RPMI7951 (cell line): ENCODE results near the gene GCNT1. TPM values are rescaled to one million over a fixed set of nuclear protein-coding genes. Genes with fewer than 3 reads are reported as not detected.
A peak's percentile ranks its signal among the peaks of the same experiment; 100 is the strongest.
"Not testable (repeated sequence)": the region's sequence is repeated elsewhere in the genome, so short reads cannot be mapped to it uniquely, and the experiment has no call there.

Experiments used
- DNase-seq: peaks from one replicate; pipeline ENCODE4 v3.0.0-alpha.2; 2012; ENCODE audit warnings: low read depth
- total RNA-seq: library from RNA; depleted of rRNA; stranded (reverse); fragments of >200 nt; shearing (Covaris generic); gene quantifications from 2 replicates; pipeline ENCODE4 v1.2.3, GENCODE V29; 2014

Gene GCNT1
- total RNA-seq, 1 experiment from 2014 or later: 1.2 TPM

DNA sequence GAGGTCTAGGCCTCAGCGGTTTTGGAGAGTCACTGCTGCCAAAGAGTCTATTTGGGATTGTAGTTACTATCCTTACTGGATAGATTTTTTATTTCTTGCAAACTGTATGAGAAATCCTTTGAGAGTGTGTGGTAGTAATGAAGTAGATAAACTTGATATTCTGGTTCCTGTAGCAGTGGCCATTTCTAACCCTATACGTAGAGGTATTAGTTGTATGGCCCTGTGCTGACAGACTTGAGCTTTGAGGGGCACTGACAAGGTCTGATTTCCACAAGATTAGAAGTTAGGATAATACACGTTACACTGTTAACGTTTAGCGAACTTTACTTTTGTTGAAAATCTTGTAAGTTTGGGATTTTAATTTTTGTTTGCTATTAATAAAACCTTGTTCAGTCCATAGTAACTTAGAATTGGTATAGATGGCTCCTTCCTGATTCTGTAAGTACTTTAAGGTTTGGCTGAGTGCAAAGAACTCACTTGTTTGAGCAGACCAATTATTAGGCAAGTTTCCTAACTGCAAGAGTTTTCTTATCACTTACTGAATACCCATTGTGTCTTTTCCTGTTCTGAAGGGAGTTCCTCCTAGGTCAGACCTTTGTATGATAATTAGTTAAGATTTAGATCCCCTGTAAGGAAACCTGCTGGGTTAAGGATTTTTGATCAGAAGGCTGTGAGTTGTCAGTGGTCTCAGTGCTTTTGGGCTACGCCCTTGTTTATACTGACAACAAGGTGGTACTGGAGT is 31.4 kb downstream of the GCNT1 start:
- no peak for DNase-seq

DNA sequence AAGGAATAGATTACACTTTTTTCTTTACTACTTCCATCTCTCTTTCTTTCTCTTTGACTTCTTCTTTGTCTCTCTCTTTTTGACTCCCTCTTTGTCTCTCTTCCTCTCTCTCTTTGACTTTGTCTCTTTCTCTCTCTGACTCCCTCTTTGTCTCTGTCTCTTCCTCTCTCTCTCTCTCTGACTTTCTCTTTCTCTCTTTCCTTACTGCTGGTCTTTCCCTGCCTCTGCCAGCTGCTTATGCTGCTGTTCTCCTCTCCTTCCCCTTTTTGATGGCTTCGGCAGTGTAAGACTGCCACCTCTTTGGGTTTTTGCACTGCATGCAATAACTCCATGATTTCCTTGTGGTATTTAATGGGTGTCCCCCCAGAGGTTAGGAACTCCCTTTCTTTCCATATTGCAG is 32.1 kb downstream of the GCNT1 start:
- not testable (repeated sequence) for DNase-seq

- DNase-seq: not testable (repeated sequence)
These were observed 34.5 kb downstream of the GCNT1 start for GRCh38 chr9:76493496-76493895.

DNA sequence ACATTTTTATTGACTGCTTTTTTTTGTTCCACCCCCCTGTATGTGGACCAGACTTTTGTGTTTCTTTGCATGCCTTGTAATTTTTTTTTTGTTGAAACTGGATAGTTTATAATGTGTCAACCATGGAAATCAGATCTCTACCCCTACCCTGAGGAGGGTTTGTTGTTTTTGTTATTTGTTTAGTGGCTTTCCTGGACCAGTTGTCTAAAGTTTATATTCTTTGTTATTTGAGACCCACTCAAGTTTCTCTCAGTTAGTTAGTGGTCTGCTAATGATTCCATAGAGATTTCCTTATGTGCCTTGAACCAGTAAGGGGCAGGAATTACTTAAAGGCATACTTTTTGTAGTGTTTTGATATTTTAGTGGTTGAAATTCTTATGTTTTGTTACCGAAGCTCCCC is 41.1 kb downstream of the GCNT1 start:
- no peak for DNase-seq

- no peak for DNase-seq
These were observed 43.8 kb downstream of the GCNT1 start for GRCh38 chr9:76502746-76503145.

GRCh38 chr9:76510041-76510440 is 51.1 kb downstream of the GCNT1 start:
- DNase-seq: no peak

DNA sequence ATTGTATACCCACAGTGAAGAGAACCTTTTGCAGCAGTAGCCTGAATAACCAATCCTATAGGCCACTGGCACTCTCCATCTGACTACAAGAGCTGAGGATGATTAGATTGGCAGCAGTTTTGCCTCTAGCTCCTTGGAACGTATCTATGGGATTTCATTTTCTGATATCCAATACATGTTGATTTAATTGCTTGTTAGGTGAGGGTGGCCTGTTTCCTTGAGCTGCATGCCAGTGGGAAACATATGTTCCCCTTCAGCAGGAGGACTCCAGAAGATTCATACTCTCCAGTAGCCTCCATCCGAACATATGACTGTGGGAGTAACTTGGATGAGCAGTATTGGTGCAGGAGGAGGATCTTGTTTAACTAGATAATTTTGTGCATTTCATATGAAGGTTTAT is 51.5 kb downstream of the GCNT1 start:
- no peak for DNase-seq

DNA sequence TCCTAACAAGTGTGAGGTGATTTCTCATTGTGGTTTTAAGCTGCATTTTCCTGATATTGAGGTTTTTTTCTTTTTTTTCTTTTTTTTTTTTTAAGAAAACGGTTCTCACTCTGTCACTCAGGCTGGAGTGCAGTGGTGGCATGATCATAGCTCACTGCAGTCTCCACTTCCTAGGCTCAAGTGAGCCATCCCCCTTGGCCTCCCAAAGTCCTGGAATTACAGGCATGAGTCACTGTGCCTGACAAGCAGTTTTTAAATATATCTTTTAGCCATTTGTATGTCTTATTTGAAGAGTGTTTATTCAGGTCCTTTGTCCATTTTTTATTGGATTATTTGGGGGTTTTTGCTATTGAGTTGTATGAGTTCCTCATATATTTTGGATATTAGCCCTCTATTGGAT is 53.8 kb downstream of the GCNT1 start:
- DNase-seq: peak; percentile 55

DNA sequence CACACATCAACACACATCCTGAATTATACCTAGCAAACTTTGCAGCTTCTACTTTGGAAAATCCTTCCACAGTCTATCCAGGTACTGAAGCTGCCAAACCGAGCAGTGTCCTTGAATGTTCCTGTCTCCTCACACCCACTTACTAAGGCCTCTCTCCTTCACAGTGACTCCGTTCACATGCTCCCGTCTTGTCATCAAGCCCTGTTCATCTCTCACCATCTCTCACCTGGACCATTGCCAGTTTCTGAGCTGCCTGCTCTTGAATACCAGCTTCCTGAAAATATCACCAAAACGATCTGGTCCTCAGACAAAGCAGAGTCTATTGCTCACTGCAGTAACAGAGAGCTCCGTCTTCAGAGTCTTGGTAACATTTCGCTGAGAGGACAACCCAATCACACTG is 57.4 kb downstream of the GCNT1 start:
- no peak for DNase-seq

DNA sequence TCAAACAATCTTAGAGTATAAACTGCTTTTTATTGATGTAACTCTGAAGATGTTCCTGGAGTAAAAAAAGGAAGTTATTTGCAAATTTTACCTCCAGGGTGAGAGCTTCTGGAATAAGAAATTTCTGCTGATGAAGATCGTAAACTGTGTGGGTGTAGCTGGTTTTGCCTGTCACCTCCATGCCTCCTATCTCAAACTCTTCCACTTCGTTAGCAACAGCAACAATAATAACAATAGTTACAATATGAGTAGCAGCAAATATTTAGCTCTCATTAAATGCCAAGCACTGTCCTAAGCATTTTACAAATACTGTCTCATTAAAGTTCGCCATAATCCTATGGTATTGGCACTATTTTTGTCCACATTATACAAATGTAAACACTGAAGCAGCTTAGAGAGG is 57.9 kb downstream of the GCNT1 start:
- DNase-seq: no peak

- DNase-seq: no peak
These were observed 60.3 kb downstream of the GCNT1 start for GRCh38 chr9:76519075-76519835.

DNA sequence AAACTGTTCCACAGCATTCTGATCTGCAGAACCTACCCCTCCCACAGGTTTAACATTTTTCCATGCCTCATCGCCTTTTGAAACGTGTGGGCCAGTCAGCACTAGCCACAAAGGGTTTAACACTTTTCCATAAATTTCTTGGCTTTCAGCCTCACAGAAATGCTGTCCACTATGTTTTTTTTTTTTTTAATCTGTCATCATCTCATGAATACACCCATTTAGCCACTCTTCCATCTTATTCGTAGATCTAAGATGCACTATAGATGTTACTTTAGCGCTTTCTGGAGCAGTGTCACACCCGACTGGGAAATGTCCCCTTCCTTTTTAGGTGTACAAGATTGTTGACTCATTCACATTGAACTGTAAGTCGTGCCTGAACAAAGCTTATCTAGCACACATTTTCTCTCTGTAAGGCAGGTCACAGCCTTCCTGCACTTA is 62.3 kb downstream of the GCNT1 start:
- no peak for DNase-seq

DNA sequence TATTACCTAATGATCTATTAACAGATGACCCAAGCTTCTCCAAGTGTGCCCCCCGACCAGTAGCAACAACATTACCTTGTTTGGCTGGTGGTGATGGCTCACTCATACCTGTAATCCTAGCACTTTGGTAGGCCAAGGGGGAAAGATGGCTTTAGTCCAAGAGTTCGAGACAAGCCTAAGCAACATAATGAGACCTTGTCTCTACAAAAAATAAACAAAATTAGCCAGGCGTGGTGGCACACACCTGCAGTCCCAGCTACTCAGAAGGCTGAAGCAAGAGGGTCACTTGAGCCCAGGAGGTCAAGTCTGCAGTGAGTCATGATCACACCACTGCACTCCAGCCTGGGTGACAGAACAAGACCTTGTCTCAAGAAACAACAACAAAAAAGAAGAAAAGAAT is 62.9 kb downstream of the GCNT1 start:
- no peak for DNase-seq

DNA sequence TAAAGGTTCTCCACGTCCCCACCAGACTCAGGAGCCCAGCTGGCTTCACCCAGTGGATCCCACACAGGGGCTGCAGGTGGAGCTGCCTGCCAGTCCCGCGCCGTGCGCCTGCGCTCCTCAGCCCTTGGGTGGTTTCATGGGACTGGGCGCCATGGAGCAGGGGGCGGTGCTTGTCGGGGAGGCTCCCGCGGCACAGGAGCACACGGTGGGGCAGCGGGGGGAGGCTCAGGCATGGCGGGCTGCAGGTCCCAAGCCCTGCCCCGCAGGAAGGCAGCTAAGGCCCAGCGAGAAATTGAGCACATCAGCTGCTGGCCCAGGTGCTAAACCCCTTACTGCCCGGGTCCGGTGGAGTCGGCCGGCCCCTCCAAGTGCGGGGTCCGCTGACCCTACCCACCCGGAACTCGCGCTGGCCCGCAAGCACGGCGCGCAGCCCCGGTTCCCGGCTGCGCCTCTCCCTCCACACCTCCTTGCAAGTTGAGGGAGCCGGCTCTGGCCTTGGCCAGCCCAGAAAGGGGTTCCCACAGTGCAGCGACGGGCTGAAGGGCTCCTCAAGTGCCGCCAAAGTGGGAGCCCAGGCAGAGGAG is 64.7 kb downstream of the GCNT1 start:
- peak; percentile 59 for DNase-seq

DNA sequence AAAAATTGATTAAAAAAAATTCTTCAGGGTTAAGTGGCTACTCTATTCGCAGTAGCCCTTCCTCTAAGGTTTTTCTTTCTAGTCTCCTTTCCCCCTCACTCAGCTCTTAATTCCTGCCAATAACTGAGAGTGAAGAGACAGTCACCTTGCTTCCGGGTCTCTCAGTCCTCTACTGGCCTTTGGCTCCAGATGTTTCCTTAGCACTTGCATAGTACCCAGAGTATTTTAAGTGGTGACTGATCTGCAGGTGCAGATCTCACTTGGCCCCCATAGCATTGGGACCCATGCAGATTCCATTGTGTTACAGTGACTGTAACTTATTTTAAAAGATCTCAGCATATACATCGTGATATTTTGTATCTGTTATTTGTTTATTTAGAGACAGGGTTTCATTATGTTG is 66.2 kb downstream of the GCNT1 start:
- DNase-seq: no peak

DNA sequence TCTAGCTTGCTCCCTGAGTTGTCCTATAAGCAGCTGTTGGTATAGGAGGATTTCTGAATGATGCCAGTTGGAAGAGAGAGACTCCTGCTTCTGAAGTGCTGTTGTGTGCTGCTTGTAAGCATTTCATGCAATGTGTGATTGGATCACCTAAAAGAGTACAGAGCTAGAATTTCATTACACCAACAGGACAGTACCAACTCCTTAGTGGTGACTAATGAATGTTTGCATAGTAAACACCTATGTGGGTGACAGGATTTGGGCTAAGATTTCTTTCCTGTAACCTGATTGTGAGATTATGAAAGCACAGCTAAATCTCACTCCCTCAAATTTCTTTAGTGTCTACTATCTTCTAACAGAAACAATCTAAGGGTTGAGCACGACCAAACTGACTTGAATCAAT is 67.0 kb downstream of the GCNT1 start:
- DNase-seq: no peak

DNA sequence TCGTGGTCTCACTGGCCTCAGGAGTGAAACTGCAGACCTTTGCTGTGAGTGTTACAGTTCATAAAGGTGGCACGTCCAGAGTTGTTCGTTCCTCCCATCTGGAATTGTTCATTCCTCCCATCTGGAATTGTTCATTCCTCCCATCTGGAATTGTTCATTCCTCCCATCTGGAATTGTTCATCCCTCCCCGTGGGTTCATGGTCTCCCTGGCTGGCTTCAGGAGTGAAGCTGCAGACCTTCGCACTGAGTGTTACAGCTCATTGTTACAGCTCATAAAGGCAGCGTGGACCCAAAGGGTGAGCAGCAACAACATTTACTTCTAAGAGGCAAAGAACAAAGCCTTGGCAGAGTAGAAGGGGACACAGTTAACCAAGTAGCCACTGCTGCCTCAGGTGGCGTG is 69.1 kb downstream of the GCNT1 start:
- DNase-seq: peak; percentile 50

DNA sequence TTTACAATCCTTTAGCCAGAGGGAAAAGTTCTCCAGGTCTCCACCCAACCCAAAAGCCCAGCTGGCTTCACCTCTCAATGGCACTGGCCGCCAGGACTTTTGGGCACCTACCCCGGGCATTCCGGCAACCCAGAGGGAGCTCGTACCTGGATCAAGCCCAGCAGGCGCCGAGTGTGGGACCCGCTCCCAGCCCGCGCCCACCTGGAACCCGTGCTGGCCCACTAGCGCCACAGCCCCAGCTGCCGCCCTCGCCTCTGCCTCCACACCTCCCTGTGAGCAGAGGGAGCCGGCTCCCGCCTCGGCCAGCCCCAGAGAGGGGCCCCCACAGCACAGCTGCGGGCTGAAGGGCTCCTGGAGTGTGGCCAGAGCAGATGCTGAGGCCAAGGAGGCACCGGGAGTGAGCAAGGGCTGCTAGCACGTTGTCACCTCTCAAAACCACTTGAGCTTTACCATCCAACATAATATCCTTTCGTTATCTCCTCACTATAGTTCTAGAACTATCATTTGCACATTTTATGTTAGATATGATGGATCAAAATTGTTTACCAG is 69.7 kb downstream of the GCNT1 start:
- DNase-seq: no peak

- no peak for DNase-seq
These were observed 70.7 kb downstream of the GCNT1 start for GRCh38 chr9:76529653-76530052.

GRCh38 chr9:76530458-76531110 is 71.6 kb downstream of the GCNT1 start:
- DNase-seq: peak; percentile 50

DNA sequence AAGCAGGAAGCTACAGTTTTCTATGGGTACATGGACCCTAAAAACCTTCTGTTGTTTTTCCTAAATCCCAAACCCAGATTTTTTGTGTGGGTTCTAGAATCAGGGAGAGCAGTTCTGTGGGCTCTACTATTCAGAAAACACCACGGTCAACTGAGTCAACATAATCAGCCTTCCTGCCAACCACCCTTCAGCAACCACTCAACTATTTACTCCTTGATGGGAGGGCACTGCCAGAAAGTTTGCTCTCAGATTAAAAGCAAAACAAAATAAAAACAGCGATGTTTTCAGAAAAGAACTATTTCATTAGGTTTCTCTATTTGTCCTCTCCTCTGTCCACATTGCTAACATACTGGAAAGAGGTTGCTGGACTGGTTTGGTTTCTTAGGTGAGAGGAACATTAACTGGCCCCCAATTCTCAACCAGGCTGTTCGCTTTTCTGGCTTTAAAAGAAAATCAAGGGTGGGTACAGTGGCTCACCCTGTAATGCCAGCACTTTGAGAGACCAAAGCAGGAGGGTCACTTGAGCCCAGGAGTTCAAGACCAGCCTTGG is 72.3 kb downstream of the GCNT1 start:
- DNase-seq: no peak

- DNase-seq: not testable (repeated sequence)
These were observed 73.9 kb downstream of the GCNT1 start for GRCh38 chr9:76532877-76533276.
